Testis (tissue), 3 donors: ENCODE results near the gene CADPS. TPM values are rescaled to one million over a fixed set of nuclear protein-coding genes. Genes with fewer than 3 reads are reported as not detected.

ENCODE experiments used
- DNase-seq: peaks from one replicate; pipeline ENCODE4 v3.0.0-alpha.2; 2019
- H3K27ac ChIP-seq, 2 donors: fragments of 200-600 bp; sonication (generic); one replicate each; pipeline ENCODE4 v1.5.1; 2019
- H3K27me3 ChIP-seq: fragments of 200-600 bp; sonication (generic); one replicate; pipeline ENCODE4 v1.5.1; 2019
- H3K36me3 ChIP-seq: fragments of 200-600 bp; sonication (generic); one replicate; pipeline ENCODE4 v1.5.1; 2017; ENCODE audit warnings: low read depth; ENCODE audit errors: missing control alignments
- H3K4me1 ChIP-seq: fragments of 200-600 bp; sonication (generic); one replicate; pipeline ENCODE4 v1.5.1; 2019
- H3K4me3 ChIP-seq, 2 donors: fragments of 200-600 bp; sonication (generic); one replicate each; pipeline ENCODE4 v1.5.1; 2017 to 2019
- H3K9me3 ChIP-seq: fragments of 200-600 bp; sonication (generic); one replicate; pipeline ENCODE4 v1.5.1; 2017
- CTCF ChIP-seq, 3 experiments: fragments of 450-650 bp in 2 of 3; fragments of 200-600 bp in 1 of 3; sonication (generic) in 1 of 3; IDR thresholded peaks; one replicate each; pipeline ENCODE4 v1.5.1; 2016 to 2019; ENCODE audit warnings: antibody characterized with exemption in 3 of 3, mild to moderate bottlenecking in 2 of 3, moderate library complexity in 1 of 3
- POLR2A ChIP-seq: fragments of 450-650 bp; IDR thresholded peaks from one replicate; pipeline ENCODE4 v1.6.1; 2017; ENCODE audit warnings: antibody characterized with exemption, mild to moderate bottlenecking, moderate library complexity
- WGBS, 2 donors: methylation state at CpG; one replicate each; pipeline ENCODE4 v1.1.5; 2018; 5-methylcytosine and 5-hydroxymethylcytosine counted together
- intact Hi-C: fragments of 100-400 bp; cut with DNase I; formaldehyde crosslinking; loops from one replicate; pipeline ENCODE4 v1.15.1; 2023; ENCODE audit warnings: low total_unique reads
- polyA plus RNA-seq: library from polyadenylated mRNA; stranded (reverse); fragments of 350-450 nt; fragmentation: Illumina TruSeq; extraction: RNeasy Lipid Tissue Mini Kit (QIAGEN cat#74804); gene quantifications from one replicate; pipeline ENCODE4 v1.2.3, GENCODE V29; 2014; ENCODE audit warnings: low read depth, low replicate concordance; ENCODE audit not compliant: insufficient read depth
- total RNA-seq, 2 donors: library from RNA; depleted of rRNA; stranded (reverse); fragments of >200 nt; gene quantifications; one replicate each; pipeline ENCODE4 v1.2.3, GENCODE V29; 2016

The CADPS gene
- total and polyA plus RNA-seq, 3 donors from 2014 or later, result 8.6 to 56.4 (median 21.6) TPM

- 80 to 82% methylated on average over 7 of the region's 7 CpGs for WGBS, 2 donors
- Histone ChIP-seq H3K36me3 (no peaks in the 10 kb centered on the region), H3K27ac (no peak overlapping the region), H3K9me3 (no peaks in the 10 kb centered on the region), H3K4me3 (no peak overlapping the region), H3K4me1 (no peaks in the 10 kb centered on the region), H3K27me3 (no peaks in the 10 kb centered on the region)
- TF ChIP-seq CTCF (IDR thresholded peaks at IDR 0.05) (no peak), POLR2A (no peak)
- intact Hi-C loops, result no loop called here
- no peak for DNase-seq
These were observed 44.7 kb upstream of the CADPS start for GRCh38 chr3:62919784-62920465.

- no peak for TF ChIP-seq POLR2A
- TF ChIP-seq CTCF (IDR thresholded peaks at IDR 0.05), result no peak
- no peaks in the 10 kb centered on the region for H3K36me3 ChIP-seq
- no peak for DNase-seq
- no peaks in the 10 kb centered on the region for H3K9me3 ChIP-seq
- no peaks in the 10 kb centered on the region for H3K27me3 ChIP-seq
- WGBS, 2 donors, result 69 to 72% methylated on average over 2 of the region's 2 CpGs
- no peak overlapping the region for H3K4me3 ChIP-seq
- no peak overlapping the region for H3K27ac ChIP-seq
- no peaks in the 10 kb centered on the region for H3K4me1 ChIP-seq
- intact Hi-C loops, result no loop called here
These were observed 43.6 kb upstream of the CADPS start for GRCh38 chr3:62918777-62919176.

GRCh38 chr3:62918131-62918530 is 42.9 kb upstream of the CADPS start:
- no peak for DNase-seq
- no peak for TF ChIP-seq CTCF (IDR thresholded peaks at IDR 0.05)
- no peak for TF ChIP-seq POLR2A
- H3K4me3 ChIP-seq, result no peak overlapping the region
- no peaks in the 10 kb centered on the region for H3K27me3 ChIP-seq
- H3K36me3 ChIP-seq, result no peaks in the 10 kb centered on the region
- no peak overlapping the region for H3K27ac ChIP-seq
- intact Hi-C loops, result no loop called here
- H3K9me3 ChIP-seq, result no peaks in the 10 kb centered on the region
- H3K4me1 ChIP-seq, result no peaks in the 10 kb centered on the region
- 64 to 78% methylated on average over 1 of the region's 1 CpG for WGBS, 2 donors

- no peak for TF ChIP-seq POLR2A
- TF ChIP-seq CTCF (IDR thresholded peaks at IDR 0.05), result no peak
- Histone ChIP-seq H3K27me3 (no peaks in the 10 kb centered on the region), H3K4me1 (no peaks in the 10 kb centered on the region), H3K36me3 (no peaks in the 10 kb centered on the region), H3K9me3 (no peaks in the 10 kb centered on the region), H3K27ac (no peak overlapping the region), H3K4me3 (no peak overlapping the region)
- DNase-seq, result no peak
- intact Hi-C loops, result no loop called here
These were observed 36.3 kb upstream of the CADPS start for GRCh38 chr3:62911526-62911925.

- TF ChIP-seq POLR2A (no peak), CTCF (IDR thresholded peaks at IDR 0.05) (no peak)
- no peak for DNase-seq
- no peaks in the 10 kb centered on the region for H3K4me1 ChIP-seq
- H3K27me3 ChIP-seq, result no peaks in the 10 kb centered on the region
- no peak overlapping the region for H3K27ac ChIP-seq
- no peak overlapping the region for H3K4me3 ChIP-seq
- H3K36me3 ChIP-seq, result no peaks in the 10 kb centered on the region
- no peaks in the 10 kb centered on the region for H3K9me3 ChIP-seq
- intact Hi-C loops, result no loop called here
These were observed 30.1 kb upstream of the CADPS start for GRCh38 chr3:62905331-62905730.
